Measurements from ENCODE around the gene ZIC2. TPM values are rescaled to one million over a fixed set of nuclear protein-coding genes. Genes with fewer than 3 reads are reported as not detected.

Gene ZIC2
- total RNA-seq, 3 donors from 2014 or later (not counting 1 experiment from before 2014, with no cell fraction given): not detected

DNA sequence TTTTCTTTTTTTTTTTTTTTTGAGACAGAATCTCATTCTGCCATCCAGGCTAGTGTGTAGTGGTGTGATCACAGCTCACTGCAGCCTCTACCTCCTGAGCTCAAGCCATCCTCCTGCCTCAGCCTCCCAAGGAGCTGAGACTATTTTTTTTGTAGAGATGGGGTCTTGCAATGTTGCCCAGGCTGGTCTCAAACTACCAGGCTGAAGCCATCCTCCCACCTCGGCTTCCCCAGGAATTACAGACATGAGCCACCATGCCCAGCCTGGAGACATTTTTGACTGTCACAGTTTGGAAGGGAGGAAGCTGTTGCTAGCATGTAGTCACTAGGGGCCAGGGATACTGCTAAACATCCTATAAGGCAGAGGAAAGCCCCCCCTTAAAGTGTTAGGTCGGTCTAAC is 33.9 kb upstream of the ZIC2 start:
- no peak for DNase-seq
- no peak overlapping the region for H3K4me3 Mint-ChIP-seq
- WGBS (ENCODE audit: insufficient coverage): 75% methylated on average over 1 of the region's 2 CpGs
- no peak overlapping the region for H3K27ac Mint-ChIP-seq
- peaks cover 38 to 65% of the 10 kb centered on the region in 2 donors for H3K27me3 Mint-ChIP-seq (ENCODE audit: low read depth in 2 of 2)
- no peaks in the 10 kb centered on the region for H3K36me3 Mint-ChIP-seq
- H3K4me1 Mint-ChIP-seq: no peaks in the 10 kb centered on the region
- ATAC-seq: no peak
- H3K4me1 ChIP-seq (ENCODE audit: control insufficient read depth, insufficient read depth, low read length): no peaks in the 10 kb centered on the region
- no peaks in the 10 kb centered on the region for H3K9me3 ChIP-seq (ENCODE audit: control insufficient read depth, insufficient read depth, low read length)
- intact Hi-C loops (cut with micrococcal nuclease): no loop called here
- H3K36me3 ChIP-seq (ENCODE audit: control insufficient read depth, insufficient read depth, low read length): no peaks in the 10 kb centered on the region
- TF ChIP-seq, protein P1, sequence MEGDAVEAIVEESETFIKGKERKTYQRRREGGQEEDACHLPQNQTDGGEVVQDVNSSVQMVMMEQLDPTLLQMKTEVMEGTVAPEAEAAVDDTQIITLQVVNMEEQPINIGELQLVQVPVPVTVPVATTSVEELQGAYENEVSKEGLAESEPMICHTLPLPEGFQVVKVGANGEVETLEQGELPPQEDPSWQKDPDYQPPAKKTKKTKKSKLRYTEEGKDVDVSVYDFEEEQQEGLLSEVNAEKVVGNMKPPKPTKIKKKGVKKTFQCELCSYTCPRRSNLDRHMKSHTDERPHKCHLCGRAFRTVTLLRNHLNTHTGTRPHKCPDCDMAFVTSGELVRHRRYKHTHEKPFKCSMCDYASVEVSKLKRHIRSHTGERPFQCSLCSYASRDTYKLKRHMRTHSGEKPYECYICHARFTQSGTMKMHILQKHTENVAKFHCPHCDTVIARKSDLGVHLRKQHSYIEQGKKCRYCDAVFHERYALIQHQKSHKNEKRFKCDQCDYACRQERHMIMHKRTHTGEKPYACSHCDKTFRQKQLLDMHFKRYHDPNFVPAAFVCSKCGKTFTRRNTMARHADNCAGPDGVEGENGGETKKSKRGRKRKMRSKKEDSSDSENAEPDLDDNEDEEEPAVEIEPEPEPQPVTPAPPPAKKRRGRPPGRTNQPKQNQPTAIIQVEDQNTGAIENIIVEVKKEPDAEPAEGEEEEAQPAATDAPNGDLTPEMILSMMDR (IDR thresholded peaks at IDR 0.05): no peak
- H3K27me3 ChIP-seq (ENCODE audit: control insufficient read depth, insufficient read depth, low read length): peaks cover 8% of the 10 kb centered on the region
- H3K4me3 ChIP-seq (ENCODE audit: low read length): no peak overlapping the region
- no peak overlapping the region for H3K27ac ChIP-seq (ENCODE audit: low read length)
- no peaks in the 10 kb centered on the region for H3K9me3 Mint-ChIP-seq

DNA sequence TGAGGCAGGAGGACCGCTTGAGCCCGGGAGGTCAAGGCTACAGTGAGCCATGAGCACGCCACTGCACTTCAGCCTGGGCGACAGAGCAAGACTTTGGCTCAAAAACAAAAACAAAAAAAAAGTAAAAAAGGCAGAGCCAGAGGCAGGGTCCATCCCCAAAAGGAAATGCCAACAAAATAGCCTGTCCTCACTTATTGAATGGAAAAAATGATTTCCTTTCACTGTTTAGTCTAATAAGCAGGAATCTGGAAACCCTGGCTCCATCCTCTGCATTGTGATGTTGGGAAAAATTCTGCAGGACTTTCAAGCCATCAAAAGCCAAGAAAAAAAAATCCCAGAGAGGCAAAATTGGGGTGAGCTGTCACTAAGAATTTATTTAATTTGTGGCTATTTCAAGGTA is 33.2 kb upstream of the ZIC2 start:
- TF ChIP-seq, protein P1 (IDR thresholded peaks at IDR 0.05): no peak
- Mint-ChIP-seq H3K4me3 (no peak overlapping the region), H3K4me1 (no peaks in the 10 kb centered on the region), H3K9me3 (no peaks in the 10 kb centered on the region), H3K27me3 (ENCODE audit: low read depth in 2 of 2) (peaks cover 37 to 72% of the 10 kb centered on the region in 2 donors), H3K36me3 (no peaks in the 10 kb centered on the region), H3K27ac (no peak overlapping the region)
- Histone ChIP-seq H3K27ac (ENCODE audit: low read length) (no peak overlapping the region), H3K4me3 (ENCODE audit: low read length) (no peak overlapping the region), H3K4me1 (ENCODE audit: control insufficient read depth, insufficient read depth, low read length) (no peaks in the 10 kb centered on the region), H3K36me3 (ENCODE audit: control insufficient read depth, insufficient read depth, low read length) (no peaks in the 10 kb centered on the region), H3K27me3 (ENCODE audit: control insufficient read depth, insufficient read depth, low read length) (peaks cover 9% of the 10 kb centered on the region), H3K9me3 (ENCODE audit: control insufficient read depth, insufficient read depth, low read length) (no peaks in the 10 kb centered on the region)
- ATAC-seq (no peak), DNase-seq (no peak)
- intact Hi-C loops (cut with micrococcal nuclease): no loop called here
- 91% methylated on average over 4 of the region's 4 CpGs for WGBS (ENCODE audit: insufficient coverage)

DNA sequence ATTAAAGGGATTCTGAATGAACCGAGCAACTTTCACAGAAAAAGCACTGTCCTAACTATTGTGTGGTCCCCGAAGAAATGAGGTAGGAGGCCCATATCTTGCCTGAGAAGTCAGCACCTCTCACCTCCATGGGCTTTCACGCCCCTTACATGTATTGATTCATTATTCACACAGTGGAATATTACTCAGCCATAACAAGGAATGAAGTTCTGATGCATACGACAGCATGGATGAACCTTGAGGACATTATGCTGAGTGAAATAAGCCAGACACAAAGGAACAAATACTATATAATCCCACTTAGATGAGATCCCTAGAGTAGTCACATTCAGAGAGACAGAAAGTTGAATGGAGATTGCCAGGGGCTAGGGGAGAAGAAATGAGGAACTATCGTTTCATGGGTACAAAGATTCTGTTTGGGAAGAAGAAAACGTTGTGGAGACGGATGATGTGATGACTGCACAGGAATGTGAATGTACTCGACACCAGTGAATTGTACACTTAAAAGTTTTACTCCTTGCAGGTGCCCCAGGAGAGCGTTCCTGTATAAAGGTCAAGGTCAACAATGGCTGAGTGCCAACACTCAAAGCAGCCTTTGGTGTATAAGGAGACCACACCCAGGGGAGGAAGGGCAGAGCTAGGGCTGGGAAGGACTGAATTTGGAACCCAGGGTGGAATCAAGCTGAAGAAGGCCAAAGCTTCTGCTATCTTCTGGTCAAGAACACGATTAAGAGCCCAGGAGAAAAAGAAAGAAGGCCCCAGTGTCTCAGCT is 32.5 kb upstream of the ZIC2 start:
- WGBS (ENCODE audit: insufficient coverage): 77% methylated on average over 10 of the region's 10 CpGs
- peaks cover 43 to 79% of the 10 kb centered on the region in 2 donors for H3K27me3 Mint-ChIP-seq (ENCODE audit: low read depth in 2 of 2)
- H3K9me3 Mint-ChIP-seq: no peaks in the 10 kb centered on the region
- TF ChIP-seq, protein P1 (IDR thresholded peaks at IDR 0.05): no peak
- Histone ChIP-seq H3K4me3 (ENCODE audit: low read length) (no peak overlapping the region), H3K27me3 (ENCODE audit: control insufficient read depth, insufficient read depth, low read length) (peaks cover 12% of the 10 kb centered on the region), H3K9me3 (ENCODE audit: control insufficient read depth, insufficient read depth, low read length) (no peaks in the 10 kb centered on the region), H3K4me1 (ENCODE audit: control insufficient read depth, insufficient read depth, low read length) (no peaks in the 10 kb centered on the region), H3K27ac (ENCODE audit: low read length) (no peak overlapping the region), H3K36me3 (ENCODE audit: control insufficient read depth, insufficient read depth, low read length) (no peaks in the 10 kb centered on the region)
- H3K27ac Mint-ChIP-seq: no peak overlapping the region
- H3K4me1 Mint-ChIP-seq: no peaks in the 10 kb centered on the region
- ATAC-seq: no peak
- DNase-seq: no peak
- intact Hi-C loops (cut with micrococcal nuclease): no loop called here
- no peak overlapping the region for H3K4me3 Mint-ChIP-seq
- H3K36me3 Mint-ChIP-seq: no peaks in the 10 kb centered on the region

Measured in natural killer cell (primary cell).